GM12864 (cell line): ENCODE measurements around the gene ADCK2.

Source experiments
- DNase-seq: peaks from one replicate; pipeline ENCODE4 v3.0.0-alpha.2; 2011; ENCODE audit warnings: low read depth
- H3K4me3 ChIP-seq: 2 replicates; pipeline ENCODE4 v1.5.1; 2011; ENCODE audit warnings: mild to moderate bottlenecking, low read depth, low read length, control low read depth
- TF ChIP-seq, protein P1 (sequence below): IDR thresholded peaks from 2 replicates; pipeline ENCODE4 v1.5.1; 2011; ENCODE audit warnings: low read depth, mild to moderate bottlenecking, moderate library complexity, low read length, control low read depth, inconsistent platforms; ENCODE audit errors: missing control alignments

ADCK2 gene

DNA sequence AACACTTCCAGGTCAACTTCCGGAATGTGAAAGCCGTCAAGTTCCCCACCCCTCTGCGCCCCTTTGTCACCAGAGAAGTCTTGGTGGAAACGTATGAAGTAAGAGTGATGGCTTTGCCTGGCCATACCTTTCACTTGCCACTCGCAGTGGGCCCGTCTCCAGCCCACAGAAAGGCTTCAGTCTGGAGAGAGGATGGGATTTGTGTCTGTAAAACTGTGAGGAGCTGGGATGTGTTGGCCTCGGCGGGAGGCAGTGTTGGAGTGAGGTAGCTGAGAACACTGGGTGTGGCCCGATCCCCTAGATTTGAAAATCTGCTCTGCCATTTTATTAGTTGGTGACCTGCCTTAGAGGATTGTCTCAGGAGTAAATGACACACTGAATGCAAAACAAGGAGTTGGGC lies 6.4 kb downstream of the ADCK2 start:
- TF ChIP-seq, protein P1, sequence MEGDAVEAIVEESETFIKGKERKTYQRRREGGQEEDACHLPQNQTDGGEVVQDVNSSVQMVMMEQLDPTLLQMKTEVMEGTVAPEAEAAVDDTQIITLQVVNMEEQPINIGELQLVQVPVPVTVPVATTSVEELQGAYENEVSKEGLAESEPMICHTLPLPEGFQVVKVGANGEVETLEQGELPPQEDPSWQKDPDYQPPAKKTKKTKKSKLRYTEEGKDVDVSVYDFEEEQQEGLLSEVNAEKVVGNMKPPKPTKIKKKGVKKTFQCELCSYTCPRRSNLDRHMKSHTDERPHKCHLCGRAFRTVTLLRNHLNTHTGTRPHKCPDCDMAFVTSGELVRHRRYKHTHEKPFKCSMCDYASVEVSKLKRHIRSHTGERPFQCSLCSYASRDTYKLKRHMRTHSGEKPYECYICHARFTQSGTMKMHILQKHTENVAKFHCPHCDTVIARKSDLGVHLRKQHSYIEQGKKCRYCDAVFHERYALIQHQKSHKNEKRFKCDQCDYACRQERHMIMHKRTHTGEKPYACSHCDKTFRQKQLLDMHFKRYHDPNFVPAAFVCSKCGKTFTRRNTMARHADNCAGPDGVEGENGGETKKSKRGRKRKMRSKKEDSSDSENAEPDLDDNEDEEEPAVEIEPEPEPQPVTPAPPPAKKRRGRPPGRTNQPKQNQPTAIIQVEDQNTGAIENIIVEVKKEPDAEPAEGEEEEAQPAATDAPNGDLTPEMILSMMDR: no peak
- H3K4me3 ChIP-seq: no peak overlapping the region

DNA sequence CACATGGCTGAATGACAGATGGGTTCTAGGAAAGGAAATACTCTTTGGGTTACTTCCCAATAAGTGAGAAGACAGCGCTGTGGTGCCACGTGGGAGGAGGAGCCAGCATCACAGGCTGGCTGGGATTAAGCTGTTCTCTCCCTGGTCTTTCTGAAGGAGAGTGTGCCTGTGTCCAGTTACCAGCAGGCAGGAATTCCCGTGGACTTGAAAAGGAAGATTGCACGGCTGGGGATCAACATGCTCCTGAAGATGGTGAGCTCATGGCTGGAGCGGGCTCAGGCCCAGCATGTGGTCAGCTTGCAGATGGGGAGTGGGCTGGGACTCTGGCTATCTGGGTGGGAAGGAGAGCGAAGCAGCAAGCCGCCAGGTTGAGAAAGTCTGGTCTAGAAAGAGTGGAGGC lies 8.1 kb downstream of the ADCK2 start:
- no peak overlapping the region for H3K4me3 ChIP-seq
- DNase-seq: no peak
- TF ChIP-seq, protein P1: no peak

More for the DNA sequence above, 6.4 kb downstream of the ADCK2 start:
- no peak for DNase-seq

DNA sequence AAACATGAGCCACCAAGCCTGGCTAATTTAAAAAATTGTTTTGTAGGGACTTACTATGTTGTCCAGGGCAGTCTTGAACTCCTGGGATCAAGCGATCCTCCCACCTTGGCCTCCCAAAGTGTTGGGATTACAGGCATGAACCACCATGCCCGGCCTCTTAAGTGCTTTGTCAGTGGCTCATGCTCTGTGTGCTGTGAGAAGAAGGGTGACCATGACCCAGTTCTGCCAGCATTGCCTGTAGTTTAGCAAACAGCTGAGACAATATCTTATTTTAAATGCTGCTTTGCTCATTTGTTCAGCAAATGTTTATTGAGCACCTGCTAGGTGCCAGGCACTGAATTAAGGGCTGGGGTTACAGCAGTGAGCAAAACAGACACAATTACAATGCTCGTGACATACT lies 9.0 kb downstream of the ADCK2 start:
- TF ChIP-seq, protein P1: no peak
- DNase-seq: no peak
- no peak overlapping the region for H3K4me3 ChIP-seq

DNA sequence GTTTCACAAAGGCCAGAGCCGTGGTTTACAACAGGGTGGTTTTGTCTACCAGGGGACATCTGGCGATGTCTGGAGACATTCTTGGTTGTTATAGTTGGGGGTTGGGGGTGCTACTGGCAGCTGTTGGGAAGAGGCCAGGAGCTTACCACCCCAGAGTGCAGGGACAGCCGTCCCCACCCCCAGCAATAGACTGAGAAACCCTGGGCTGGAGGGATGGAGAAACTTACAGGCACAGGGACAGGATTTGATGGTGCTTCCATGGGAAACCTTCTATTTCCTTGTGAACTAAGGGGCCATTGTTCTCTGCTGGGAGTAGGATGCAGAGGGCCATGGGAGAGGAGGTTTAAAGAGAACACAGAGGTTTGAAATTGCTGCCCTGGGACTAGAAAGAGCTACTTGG lies 10.9 kb downstream of the ADCK2 start:
- TF ChIP-seq, protein P1: no peak
- no peak for DNase-seq
- H3K4me3 ChIP-seq: no peak overlapping the region

DNA sequence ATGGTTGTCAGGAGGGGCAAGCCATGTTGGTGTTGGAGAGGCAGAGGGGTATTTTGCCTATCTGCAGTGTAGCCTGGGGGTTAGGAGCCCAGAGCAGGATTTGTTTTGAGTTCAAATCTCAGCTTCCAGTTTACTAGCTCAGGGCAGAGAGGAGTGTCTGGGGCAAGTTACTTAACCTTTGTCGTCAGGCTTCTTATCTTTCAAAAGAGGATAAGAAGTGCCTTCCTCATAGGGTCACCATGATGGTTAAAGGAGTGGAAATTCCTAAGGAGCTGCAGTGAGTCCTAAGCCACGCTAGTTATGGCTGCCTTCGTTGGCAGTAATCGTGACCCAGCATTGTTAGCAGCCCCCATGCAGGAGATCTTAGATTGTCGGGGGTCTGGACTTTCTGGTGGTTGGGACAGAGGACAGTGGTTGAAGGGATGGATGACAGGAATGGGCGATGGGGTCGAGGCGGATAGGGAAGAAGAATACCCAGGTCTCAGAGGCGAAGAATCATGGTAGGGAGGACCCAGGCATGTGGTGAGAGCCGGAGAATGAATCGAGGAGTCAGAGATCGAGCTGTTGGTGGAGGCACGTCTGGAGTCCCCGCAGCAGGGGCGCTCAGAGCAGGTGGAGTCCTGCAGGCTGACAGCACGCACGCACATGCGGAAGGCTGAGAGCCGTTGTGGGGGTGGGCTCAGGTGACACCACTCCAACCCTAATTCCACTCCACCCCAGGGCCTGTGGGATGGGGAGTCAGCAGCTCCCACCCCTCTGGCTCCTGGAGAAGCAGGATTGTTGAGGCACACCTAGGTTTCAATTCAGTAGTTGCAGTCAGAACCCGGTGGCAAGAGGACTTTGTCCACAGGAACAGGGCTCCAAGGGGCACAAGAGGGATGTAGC lies 11.6 kb downstream of the ADCK2 start:
- TF ChIP-seq, protein P1: no peak
- DNase-seq: no peak
- H3K4me3 ChIP-seq: no peak overlapping the region

DNA sequence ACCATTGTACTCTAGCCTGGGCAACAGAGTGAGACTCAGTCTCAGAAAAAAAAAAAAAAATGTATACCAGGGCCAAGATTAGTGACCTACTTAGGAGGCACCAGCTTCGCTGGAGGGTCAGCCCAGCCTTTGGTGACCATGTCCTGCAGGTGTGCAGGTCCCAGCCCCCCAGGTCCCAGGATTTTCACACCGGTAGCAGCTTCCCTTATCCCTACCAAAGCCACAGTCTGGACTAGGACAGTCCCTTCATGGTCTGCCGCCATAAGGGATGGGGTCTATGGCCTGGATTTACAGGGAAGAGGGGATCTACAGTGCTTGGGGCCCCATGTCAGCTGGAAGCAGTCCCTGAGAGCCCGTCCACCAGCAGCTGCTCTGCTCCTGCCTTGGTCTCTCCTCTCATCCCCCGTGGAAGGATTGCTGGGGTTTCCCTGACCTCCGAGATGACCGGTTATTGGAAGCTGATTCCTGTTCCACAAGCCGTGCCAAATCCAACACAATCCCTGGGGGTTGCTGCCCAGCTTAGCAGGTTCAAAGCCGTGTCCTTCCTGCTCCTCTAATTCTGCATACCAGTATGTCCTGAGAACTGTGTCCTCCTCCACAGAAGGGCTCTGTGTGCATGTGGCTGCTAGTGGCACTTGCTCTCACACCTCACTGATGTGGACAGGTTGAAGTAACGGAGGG lies 12.8 kb downstream of the ADCK2 start:
- TF ChIP-seq, protein P1: no peak
- no peak for DNase-seq
- H3K4me3 ChIP-seq: no peak overlapping the region
